Mesodermal cell (in vitro differentiated cells): ENCODE data around the gene SHFL.

Experiments
- H3K27ac ChIP-seq: 2 replicates; pipeline ENCODE4 v1.7.0; 2013; ENCODE audit warnings: mild to moderate bottlenecking, low read depth, low read length, moderate library complexity; ENCODE audit not compliant: severe bottlenecking
- H3K36me3 ChIP-seq: 2 replicates; pipeline ENCODE4 v1.7.1; 2013; ENCODE audit warnings: mild to moderate bottlenecking, low read length, moderate library complexity; ENCODE audit not compliant: control insufficient read depth, insufficient read depth
- H3K4me1 ChIP-seq: one replicate; pipeline ENCODE4 v1.7.1; 2013; ENCODE audit warnings: mild to moderate bottlenecking, low read length; ENCODE audit not compliant: insufficient read depth, control insufficient read depth, poor library complexity, severe bottlenecking
- H3K4me3 ChIP-seq: 2 replicates; pipeline ENCODE4 v1.7.0; 2013; ENCODE audit warnings: low read length, control low read depth, mild to moderate bottlenecking; ENCODE audit not compliant: insufficient read depth, poor library complexity, severe bottlenecking; ENCODE audit errors: extremely low read depth
- H3K9me3 ChIP-seq: 2 replicates; pipeline ENCODE4 v1.7.1; 2013; ENCODE audit warnings: mild to moderate bottlenecking, low read length, moderate library complexity; ENCODE audit not compliant: control insufficient read depth
- WGBS, 2 experiments: methylation state at CpG; one replicate each; pipeline ENCODE4 v1.1.5; 2013; ENCODE audit warnings: missing lambda C conversion rate in 2 of 2; ENCODE audit not compliant: insufficient coverage in 2 of 2; 5-methylcytosine and 5-hydroxymethylcytosine counted together

SHFL gene

GRCh38 chr19:10118960-10119359 lies 32.8 kb downstream of the SHFL start:
- H3K9me3 ChIP-seq: no peaks in the 10 kb centered on the region
- H3K36me3 ChIP-seq: peaks cover 40% of the 10 kb centered on the region
- H3K4me3 ChIP-seq: peak overlapping the region; percentile 85
- 44 to 46% methylated on average over 10 to 12 of the region's 12 CpGs for WGBS, 2 experiments
- H3K27ac ChIP-seq: no peak overlapping the region
- peaks cover 4% of the 10 kb centered on the region for H3K4me1 ChIP-seq

GRCh38 chr19:10120538-10121189 lies 34.5 kb downstream of the SHFL start:
- Histone ChIP-seq H3K36me3 (peaks cover 38% of the 10 kb centered on the region), H3K4me3 (no peak overlapping the region), H3K4me1 (peaks cover 4% of the 10 kb centered on the region), H3K27ac (no peak overlapping the region), H3K9me3 (no peaks in the 10 kb centered on the region)
- WGBS, 2 experiments: 95 to 96% methylated on average over 5 to 7 of the region's 9 CpGs

GRCh38 chr19:10122045-10122444 lies 35.9 kb downstream of the SHFL start:
- no peak overlapping the region for H3K27ac ChIP-seq
- 93% methylated on average over 4 of the region's 6 CpGs; no CpG with 5 or more reads in 1 of the 2 experiments for WGBS, 2 experiments
- peaks cover 4% of the 10 kb centered on the region for H3K4me1 ChIP-seq

GRCh38 chr19:10124429-10124828 lies 38.3 kb downstream of the SHFL start:
- Histone ChIP-seq H3K4me1 (no peaks in the 10 kb centered on the region), H3K4me3 (no peak overlapping the region), H3K36me3 (peaks cover 40% of the 10 kb centered on the region), H3K27ac (no peak overlapping the region), H3K9me3 (no peaks in the 10 kb centered on the region)
- WGBS, 2 experiments: 87 to 95% methylated on average over 5 to 7 of the region's 7 CpGs

More at GRCh38 chr19:10122045-10122444, 35.9 kb downstream of the SHFL start:
- H3K9me3 ChIP-seq: no peaks in the 10 kb centered on the region
- no peak overlapping the region for H3K4me3 ChIP-seq
- H3K36me3 ChIP-seq: peaks cover 36% of the 10 kb centered on the region

GRCh38 chr19:10126213-10126639 lies 40.1 kb downstream of the SHFL start:
- WGBS, 2 experiments: 100% methylated on average over 1 of the region's 4 CpGs; no CpG with 5 or more reads in 1 of the 2 experiments

GRCh38 chr19:10132905-10133304 lies 46.8 kb downstream of the SHFL start:
- Histone ChIP-seq H3K9me3 (no peaks in the 10 kb centered on the region), H3K4me3 (no peak overlapping the region), H3K36me3 (peaks cover 94% of the 10 kb centered on the region), H3K4me1 (no peaks in the 10 kb centered on the region), H3K27ac (no peak overlapping the region)
- WGBS, 2 experiments: 96 to 97% methylated on average over 5 to 7 of the region's 7 CpGs

More at GRCh38 chr19:10126213-10126639, 40.1 kb downstream of the SHFL start:
- H3K36me3 ChIP-seq: peaks cover 57% of the 10 kb centered on the region
- H3K4me1 ChIP-seq: no peaks in the 10 kb centered on the region
- H3K4me3 ChIP-seq: no peak overlapping the region
- no peaks in the 10 kb centered on the region for H3K9me3 ChIP-seq
- H3K27ac ChIP-seq: no peak overlapping the region

GRCh38 chr19:10133596-10133995 lies 47.5 kb downstream of the SHFL start:
- peaks cover 94% of the 10 kb centered on the region for H3K36me3 ChIP-seq

GRCh38 chr19:10134040-10134439 lies 47.9 kb downstream of the SHFL start:
- Histone ChIP-seq H3K9me3 (no peaks in the 10 kb centered on the region), H3K4me3 (no peak overlapping the region), H3K27ac (no peak overlapping the region), H3K4me1 (no peaks in the 10 kb centered on the region), H3K36me3 (peaks cover 95% of the 10 kb centered on the region)
- 92 to 95% methylated on average over 6 to 9 of the region's 9 CpGs for WGBS, 2 experiments

More at GRCh38 chr19:10133596-10133995, 47.5 kb downstream of the SHFL start:
- Histone ChIP-seq H3K4me1 (no peaks in the 10 kb centered on the region), H3K27ac (no peak overlapping the region), H3K4me3 (no peak overlapping the region), H3K9me3 (no peaks in the 10 kb centered on the region)
- 96% methylated on average over 7 to 11 of the region's 11 CpGs for whole genome bisulfite sequencing, 2 experiments

- peaks cover 94% of the 10 kb centered on the region for H3K36me3 ChIP-seq
- no peak overlapping the region for H3K4me3 ChIP-seq
- no peaks in the 10 kb centered on the region for H3K9me3 ChIP-seq
- 95 to 96% methylated on average over 33 to 37 of the region's 39 CpGs for WGBS, 2 experiments
- no peaks in the 10 kb centered on the region for H3K4me1 ChIP-seq
- no peak overlapping the region for H3K27ac ChIP-seq
Observed at GRCh38 chr19:10135551-10136334, 49.6 kb downstream of the SHFL start.

- Histone ChIP-seq H3K4me3 (no peak overlapping the region), H3K9me3 (no peaks in the 10 kb centered on the region), H3K27ac (no peak overlapping the region), H3K4me1 (no peaks in the 10 kb centered on the region), H3K36me3 (peaks cover 94% of the 10 kb centered on the region)
- WGBS, 2 experiments: 98% methylated on average over 11 to 12 of the region's 14 CpGs
Observed at GRCh38 chr19:10136936-10137335, 50.8 kb downstream of the SHFL start.
